SK-N-MC (cell line): ENCODE results near the gene CTNS.

Experiments used
- EZH2 ChIP-seq: fragments of 200-600 bp; sonication (generic); IDR thresholded peaks from one replicate; pipeline ENCODE4 v1.6.1; 2017; ENCODE audit warnings: antibody characterized with exemption
- FOXP2 ChIP-seq: optimal IDR thresholded peaks from 2 replicates; pipeline ENCODE3; 2011; ENCODE audit warnings: mild to moderate bottlenecking, moderate library complexity; ENCODE audit not compliant: insufficient read depth; ENCODE audit errors: extremely low read length, control extremely low read depth
- POLR2AphosphoS5 ChIP-seq: IDR thresholded peaks from 2 replicates; pipeline ENCODE4 v1.6.1; 2012; ENCODE audit warnings: mild to moderate bottlenecking, low read depth, low read length, borderline replicate concordance

GRCh38 chr17:3663102-3664011, 26.8 kb downstream of the CTNS start:
- TF ChIP-seq POLR2AphosphoS5, result no peak
- TF ChIP-seq FOXP2, result no peak
- no peak for TF ChIP-seq EZH2
